GM18505 (cell line): ENCODE data around the gene TANC1.

Source experiments
- ATAC-seq: cut with Tn5 transposase; IDR thresholded peaks from one replicate; pipeline ENCODE4 v1.9.1; 2021; ENCODE audit not compliant: unreplicated experiment
- POLR2A ChIP-seq: IDR thresholded peaks from 4 replicates; pipeline ENCODE4 v1.6.1; 2011; ENCODE audit warnings: borderline replicate concordance; ENCODE audit not compliant: insufficient read depth, insufficient read length; ENCODE audit errors: extremely low read depth

The TANC1 gene

GRCh38 chr2:159227467-159227866 is 259.0 kb downstream of the TANC1 start:
- no peak for ATAC-seq
- TF ChIP-seq POLR2A, result no peak

GRCh38 chr2:159228081-159228581 is 259.7 kb downstream of the TANC1 start:
- no peak for TF ChIP-seq POLR2A
- ATAC-seq, result no peak

- no peak for ATAC-seq
- TF ChIP-seq POLR2A, result no peak
Observed at GRCh38 chr2:159229476-159230144, 261.2 kb downstream of the TANC1 start.

- ATAC-seq, result no peak
- no peak for TF ChIP-seq POLR2A
Observed at GRCh38 chr2:159230145-159230877, 261.9 kb downstream of the TANC1 start.

- ATAC-seq, result no peak
Observed at GRCh38 chr2:159232456-159233170, 264.2 kb downstream of the TANC1 start.

GRCh38 chr2:159234868-159235267 is 266.4 kb downstream of the TANC1 start:
- no peak for TF ChIP-seq POLR2A
- no peak for ATAC-seq

More at GRCh38 chr2:159232456-159233170, 264.2 kb downstream of the TANC1 start:
- no peak for TF ChIP-seq POLR2A

GRCh38 chr2:159243529-159243928 is 275.1 kb downstream of the TANC1 start:
- no peak for TF ChIP-seq POLR2A
- no peak for ATAC-seq

- ATAC-seq, result no peak
- TF ChIP-seq POLR2A, result no peak
Observed at GRCh38 chr2:159246325-159246988, 278.0 kb downstream of the TANC1 start.

- TF ChIP-seq POLR2A, result no peak
- ATAC-seq, result peak; percentile 84
Observed at GRCh38 chr2:159249990-159250715, 281.7 kb downstream of the TANC1 start.

- ATAC-seq, result no peak
- no peak for TF ChIP-seq POLR2A
Observed at GRCh38 chr2:159251296-159252173, 283.1 kb downstream of the TANC1 start.

- no peak for TF ChIP-seq POLR2A
- no peak for ATAC-seq
Observed at GRCh38 chr2:159252905-159253304, 284.5 kb downstream of the TANC1 start.
